NB4 (cell line): ENCODE data around the gene RNF133.

Experiments used
- POLR2A ChIP-seq: IDR thresholded peaks from 2 replicates; pipeline ENCODE4 v1.6.1; 2011; ENCODE audit warnings: mild to moderate bottlenecking; ENCODE audit not compliant: insufficient read length; ENCODE audit errors: extremely low read depth
- TF ChIP-seq, protein P1 (sequence below): IDR thresholded peaks from one replicate; pipeline ENCODE4 v1.5.1; 2012; ENCODE audit warnings: low read depth, low read length
- TF ChIP-seq, protein P2 (sequence below): IDR thresholded peaks from 2 replicates; pipeline ENCODE4 v1.6.1; 2011; ENCODE audit warnings: low read depth, low read length

DNA sequence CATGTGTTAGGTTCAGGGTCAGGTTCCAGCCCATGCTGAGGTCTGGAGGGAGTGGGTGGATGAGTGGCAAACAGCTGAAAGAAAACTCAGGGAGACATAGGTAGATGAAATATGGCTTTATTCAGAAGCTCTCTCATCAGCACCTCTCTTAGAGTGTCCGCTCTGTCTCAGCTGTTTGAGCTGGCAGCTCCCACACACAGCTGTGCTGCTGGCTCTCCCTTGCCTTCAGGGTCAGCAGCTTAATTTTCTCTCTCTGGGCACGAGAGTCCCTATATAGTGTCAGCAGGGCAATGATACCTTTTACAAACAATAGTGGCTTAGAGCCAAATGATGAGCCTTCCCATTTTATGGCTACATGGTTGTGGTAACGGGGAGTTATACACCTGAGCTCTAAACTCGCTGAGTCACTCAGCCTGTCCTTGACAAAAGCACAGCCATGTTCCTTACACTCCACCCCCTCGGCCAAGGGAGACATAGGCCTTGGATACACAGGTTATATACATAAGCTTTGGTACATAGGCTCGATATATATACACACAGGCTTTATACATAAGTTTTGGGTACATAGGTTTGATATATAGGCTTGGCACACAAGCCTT, 10.4 kb downstream of the RNF133 start:
- TF ChIP-seq, protein P1, sequence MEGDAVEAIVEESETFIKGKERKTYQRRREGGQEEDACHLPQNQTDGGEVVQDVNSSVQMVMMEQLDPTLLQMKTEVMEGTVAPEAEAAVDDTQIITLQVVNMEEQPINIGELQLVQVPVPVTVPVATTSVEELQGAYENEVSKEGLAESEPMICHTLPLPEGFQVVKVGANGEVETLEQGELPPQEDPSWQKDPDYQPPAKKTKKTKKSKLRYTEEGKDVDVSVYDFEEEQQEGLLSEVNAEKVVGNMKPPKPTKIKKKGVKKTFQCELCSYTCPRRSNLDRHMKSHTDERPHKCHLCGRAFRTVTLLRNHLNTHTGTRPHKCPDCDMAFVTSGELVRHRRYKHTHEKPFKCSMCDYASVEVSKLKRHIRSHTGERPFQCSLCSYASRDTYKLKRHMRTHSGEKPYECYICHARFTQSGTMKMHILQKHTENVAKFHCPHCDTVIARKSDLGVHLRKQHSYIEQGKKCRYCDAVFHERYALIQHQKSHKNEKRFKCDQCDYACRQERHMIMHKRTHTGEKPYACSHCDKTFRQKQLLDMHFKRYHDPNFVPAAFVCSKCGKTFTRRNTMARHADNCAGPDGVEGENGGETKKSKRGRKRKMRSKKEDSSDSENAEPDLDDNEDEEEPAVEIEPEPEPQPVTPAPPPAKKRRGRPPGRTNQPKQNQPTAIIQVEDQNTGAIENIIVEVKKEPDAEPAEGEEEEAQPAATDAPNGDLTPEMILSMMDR = no peak
- TF ChIP-seq POLR2A = no peak
- TF ChIP-seq, protein P2, sequence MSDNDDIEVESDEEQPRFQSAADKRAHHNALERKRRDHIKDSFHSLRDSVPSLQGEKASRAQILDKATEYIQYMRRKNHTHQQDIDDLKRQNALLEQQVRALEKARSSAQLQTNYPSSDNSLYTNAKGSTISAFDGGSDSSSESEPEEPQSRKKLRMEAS = no peak
